ENCODE results near the gene CDC42BPA.
"Not testable (repeated sequence)": the region's sequence is repeated elsewhere in the genome, so short reads cannot be mapped to it uniquely, and the experiment has no call there.

DNA sequence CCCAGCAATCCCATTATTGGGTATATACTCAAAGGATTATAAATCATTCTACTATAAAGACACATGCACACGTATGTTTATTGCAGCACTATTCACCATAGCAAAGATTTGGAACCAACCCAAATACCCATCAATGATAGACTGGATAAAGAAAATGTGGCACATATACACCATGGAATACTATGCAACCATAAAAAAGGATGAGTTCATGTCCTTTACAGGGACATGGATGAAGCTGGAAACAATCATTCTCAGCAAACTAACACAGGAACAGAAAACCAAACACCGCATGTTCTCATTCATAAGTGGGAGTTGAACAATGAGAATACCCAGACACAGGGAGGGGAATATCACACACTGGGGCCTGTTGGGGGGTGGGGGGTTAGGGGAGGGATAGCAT lies 318.7 kb downstream of the CDC42BPA start:
- TF ChIP-seq, protein P1, sequence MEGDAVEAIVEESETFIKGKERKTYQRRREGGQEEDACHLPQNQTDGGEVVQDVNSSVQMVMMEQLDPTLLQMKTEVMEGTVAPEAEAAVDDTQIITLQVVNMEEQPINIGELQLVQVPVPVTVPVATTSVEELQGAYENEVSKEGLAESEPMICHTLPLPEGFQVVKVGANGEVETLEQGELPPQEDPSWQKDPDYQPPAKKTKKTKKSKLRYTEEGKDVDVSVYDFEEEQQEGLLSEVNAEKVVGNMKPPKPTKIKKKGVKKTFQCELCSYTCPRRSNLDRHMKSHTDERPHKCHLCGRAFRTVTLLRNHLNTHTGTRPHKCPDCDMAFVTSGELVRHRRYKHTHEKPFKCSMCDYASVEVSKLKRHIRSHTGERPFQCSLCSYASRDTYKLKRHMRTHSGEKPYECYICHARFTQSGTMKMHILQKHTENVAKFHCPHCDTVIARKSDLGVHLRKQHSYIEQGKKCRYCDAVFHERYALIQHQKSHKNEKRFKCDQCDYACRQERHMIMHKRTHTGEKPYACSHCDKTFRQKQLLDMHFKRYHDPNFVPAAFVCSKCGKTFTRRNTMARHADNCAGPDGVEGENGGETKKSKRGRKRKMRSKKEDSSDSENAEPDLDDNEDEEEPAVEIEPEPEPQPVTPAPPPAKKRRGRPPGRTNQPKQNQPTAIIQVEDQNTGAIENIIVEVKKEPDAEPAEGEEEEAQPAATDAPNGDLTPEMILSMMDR (CRISPR knock-in tag; IDR thresholded peaks at IDR 0.05) = not testable (repeated sequence)
- not testable (repeated sequence) for TF ChIP-seq EZH2 (conservative IDR thresholded peaks at IDR 0.05; ENCODE audit: low read depth, low read length); NONO (IDR thresholded peaks at IDR 0.05); NONO (CRISPR knock-in tag; conservative IDR thresholded peaks at IDR 0.05); MTF1 (CRISPR knock-in tag; IDR thresholded peaks at IDR 0.05); TAF1 (CRISPR knock-in tag; IDR thresholded peaks at IDR 0.05); ZMYM3 (CRISPR knock-in tag; IDR thresholded peaks at IDR 0.05); MAFG (CRISPR knock-in tag; IDR thresholded peaks at IDR 0.05); NFIC (IDR thresholded peaks at IDR 0.05; ENCODE audit: low read length); ETV6 (CRISPR knock-in tag; conservative IDR thresholded peaks at IDR 0.05); JUN (CRISPR knock-in tag; IDR thresholded peaks at IDR 0.05)
- TF ChIP-seq, protein P2, sequence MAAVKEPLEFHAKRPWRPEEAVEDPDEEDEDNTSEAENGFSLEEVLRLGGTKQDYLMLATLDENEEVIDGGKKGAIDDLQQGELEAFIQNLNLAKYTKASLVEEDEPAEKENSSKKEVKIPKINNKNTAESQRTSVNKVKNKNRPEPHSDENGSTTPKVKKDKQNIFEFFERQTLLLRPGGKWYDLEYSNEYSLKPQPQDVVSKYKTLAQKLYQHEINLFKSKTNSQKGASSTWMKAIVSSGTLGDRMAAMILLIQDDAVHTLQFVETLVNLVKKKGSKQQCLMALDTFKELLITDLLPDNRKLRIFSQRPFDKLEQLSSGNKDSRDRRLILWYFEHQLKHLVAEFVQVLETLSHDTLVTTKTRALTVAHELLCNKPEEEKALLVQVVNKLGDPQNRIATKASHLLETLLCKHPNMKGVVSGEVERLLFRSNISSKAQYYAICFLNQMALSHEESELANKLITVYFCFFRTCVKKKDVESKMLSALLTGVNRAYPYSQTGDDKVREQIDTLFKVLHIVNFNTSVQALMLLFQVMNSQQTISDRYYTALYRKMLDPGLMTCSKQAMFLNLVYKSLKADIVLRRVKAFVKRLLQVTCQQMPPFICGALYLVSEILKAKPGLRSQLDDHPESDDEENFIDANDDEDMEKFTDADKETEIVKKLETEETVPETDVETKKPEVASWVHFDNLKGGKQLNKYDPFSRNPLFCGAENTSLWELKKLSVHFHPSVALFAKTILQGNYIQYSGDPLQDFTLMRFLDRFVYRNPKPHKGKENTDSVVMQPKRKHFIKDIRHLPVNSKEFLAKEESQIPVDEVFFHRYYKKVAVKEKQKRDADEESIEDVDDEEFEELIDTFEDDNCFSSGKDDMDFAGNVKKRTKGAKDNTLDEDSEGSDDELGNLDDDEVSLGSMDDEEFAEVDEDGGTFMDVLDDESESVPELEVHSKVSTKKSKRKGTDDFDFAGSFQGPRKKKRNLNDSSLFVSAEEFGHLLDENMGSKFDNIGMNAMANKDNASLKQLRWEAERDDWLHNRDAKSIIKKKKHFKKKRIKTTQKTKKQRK (IDR thresholded peaks at IDR 0.05; ENCODE audit: low read length) = not testable (repeated sequence)
- TF ChIP-seq, protein P3, sequence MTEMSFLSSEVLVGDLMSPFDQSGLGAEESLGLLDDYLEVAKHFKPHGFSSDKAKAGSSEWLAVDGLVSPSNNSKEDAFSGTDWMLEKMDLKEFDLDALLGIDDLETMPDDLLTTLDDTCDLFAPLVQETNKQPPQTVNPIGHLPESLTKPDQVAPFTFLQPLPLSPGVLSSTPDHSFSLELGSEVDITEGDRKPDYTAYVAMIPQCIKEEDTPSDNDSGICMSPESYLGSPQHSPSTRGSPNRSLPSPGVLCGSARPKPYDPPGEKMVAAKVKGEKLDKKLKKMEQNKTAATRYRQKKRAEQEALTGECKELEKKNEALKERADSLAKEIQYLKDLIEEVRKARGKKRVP (CRISPR knock-in tag; IDR thresholded peaks at IDR 0.05) = not testable (repeated sequence)
- TF ChIP-seq, protein P4, sequence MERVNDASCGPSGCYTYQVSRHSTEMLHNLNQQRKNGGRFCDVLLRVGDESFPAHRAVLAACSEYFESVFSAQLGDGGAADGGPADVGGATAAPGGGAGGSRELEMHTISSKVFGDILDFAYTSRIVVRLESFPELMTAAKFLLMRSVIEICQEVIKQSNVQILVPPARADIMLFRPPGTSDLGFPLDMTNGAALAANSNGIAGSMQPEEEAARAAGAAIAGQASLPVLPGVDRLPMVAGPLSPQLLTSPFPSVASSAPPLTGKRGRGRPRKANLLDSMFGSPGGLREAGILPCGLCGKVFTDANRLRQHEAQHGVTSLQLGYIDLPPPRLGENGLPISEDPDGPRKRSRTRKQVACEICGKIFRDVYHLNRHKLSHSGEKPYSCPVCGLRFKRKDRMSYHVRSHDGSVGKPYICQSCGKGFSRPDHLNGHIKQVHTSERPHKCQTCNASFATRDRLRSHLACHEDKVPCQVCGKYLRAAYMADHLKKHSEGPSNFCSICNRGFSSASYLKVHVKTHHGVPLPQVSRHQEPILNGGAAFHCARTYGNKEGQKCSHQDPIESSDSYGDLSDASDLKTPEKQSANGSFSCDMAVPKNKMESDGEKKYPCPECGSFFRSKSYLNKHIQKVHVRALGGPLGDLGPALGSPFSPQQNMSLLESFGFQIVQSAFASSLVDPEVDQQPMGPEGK (CRISPR knock-in tag; IDR thresholded peaks at IDR 0.05) = not testable (repeated sequence)
